ENCODE measurements around the gene PIR.

DNA sequence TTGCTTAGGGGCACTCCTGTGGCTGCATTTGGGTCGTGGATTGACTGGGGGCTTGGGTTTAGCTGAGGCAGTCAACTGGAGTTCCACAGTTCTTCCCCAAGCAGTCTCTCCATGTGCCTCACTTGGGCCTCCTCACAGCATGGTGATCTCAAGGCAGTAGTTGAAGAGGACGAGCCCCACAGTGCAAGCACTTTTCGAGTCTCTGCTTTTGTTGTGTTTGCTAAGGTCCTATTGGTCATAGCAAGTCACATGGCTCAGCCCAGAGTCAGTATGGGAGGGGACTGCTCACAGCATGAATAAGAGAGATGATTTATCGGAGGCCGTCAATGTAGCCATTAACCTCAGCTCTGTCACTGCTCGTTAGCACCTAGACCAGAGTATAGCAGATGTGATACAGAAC is 37.2 kb upstream of the PIR start:
- TF ChIP-seq POLR2AphosphoS5 (IDR thresholded peaks at IDR 0.05; ENCODE audit: borderline replicate concordance, low read depth, low read length), result no peak
- TF ChIP-seq EZH2 (IDR thresholded peaks at IDR 0.05), result no peak
